AG04449 (cell line): ENCODE results near the gene CHST11.

Experiments used
- CTCF ChIA-PET: fragments of 350-600 bp; formaldehyde crosslinking; extraction: SDS; loops from one replicate; lab custom pipeline; 2021; ENCODE audit warnings: antibody characterized with exemption; lab: Yijun Ruan, JAX
- POLR2A ChIA-PET: fragments of 400-600, 350-600 bp; formaldehyde crosslinking; extraction: SDS; loops from one replicate; lab custom pipeline; 2020; ENCODE audit warnings: antibody characterized with exemption, inconsistent platforms; lab: Yijun Ruan, JAX
- DNase-seq: peaks from one replicate; pipeline ENCODE4 v3.0.0-alpha.2; 2010; ENCODE audit warnings: low read depth, low spot score
- H3K4me3 ChIP-seq: 2 replicates; pipeline ENCODE4 v1.5.1; 2011; ENCODE audit warnings: low read depth, mild to moderate bottlenecking, control low read depth, low read length
- TF ChIP-seq, protein P1 (sequence below): IDR thresholded peaks from one replicate; pipeline ENCODE4 v1.5.1; 2011; ENCODE audit warnings: mild to moderate bottlenecking, moderate library complexity, low read length, control low read depth, inconsistent platforms; ENCODE audit not compliant: insufficient read depth; ENCODE audit errors: missing control alignments

CHST11 gene

DNA sequence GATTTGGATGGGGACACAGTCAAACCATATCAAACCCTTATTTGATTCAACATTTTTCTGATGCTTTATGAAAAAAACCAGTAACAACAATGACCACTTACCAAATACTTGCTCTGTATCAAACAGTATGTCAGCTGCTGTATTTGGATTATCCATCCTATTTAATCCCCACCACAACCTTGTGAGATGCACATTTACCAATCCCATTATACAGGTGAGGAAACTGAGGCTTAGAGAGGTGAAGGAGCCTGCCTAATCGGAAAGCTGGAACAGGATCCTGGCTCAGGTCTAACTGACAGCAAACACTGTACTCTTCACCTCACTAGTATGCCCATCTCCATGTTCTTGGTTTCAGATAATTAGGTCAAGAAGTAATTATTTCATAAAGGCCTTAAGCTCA is 13.8 kb downstream of the CHST11 start:
- no peak for DNase-seq
- H3K4me3 ChIP-seq, result no peak overlapping the region
- POLR2A ChIA-PET, result no interaction called here
- CTCF ChIA-PET, result interaction anchor here (2.7 kb wide), 1 partner anchor 13 kb away, joined by 7 read pairs; no protein-coding TSS in a partner anchor
- TF ChIP-seq, protein P1, sequence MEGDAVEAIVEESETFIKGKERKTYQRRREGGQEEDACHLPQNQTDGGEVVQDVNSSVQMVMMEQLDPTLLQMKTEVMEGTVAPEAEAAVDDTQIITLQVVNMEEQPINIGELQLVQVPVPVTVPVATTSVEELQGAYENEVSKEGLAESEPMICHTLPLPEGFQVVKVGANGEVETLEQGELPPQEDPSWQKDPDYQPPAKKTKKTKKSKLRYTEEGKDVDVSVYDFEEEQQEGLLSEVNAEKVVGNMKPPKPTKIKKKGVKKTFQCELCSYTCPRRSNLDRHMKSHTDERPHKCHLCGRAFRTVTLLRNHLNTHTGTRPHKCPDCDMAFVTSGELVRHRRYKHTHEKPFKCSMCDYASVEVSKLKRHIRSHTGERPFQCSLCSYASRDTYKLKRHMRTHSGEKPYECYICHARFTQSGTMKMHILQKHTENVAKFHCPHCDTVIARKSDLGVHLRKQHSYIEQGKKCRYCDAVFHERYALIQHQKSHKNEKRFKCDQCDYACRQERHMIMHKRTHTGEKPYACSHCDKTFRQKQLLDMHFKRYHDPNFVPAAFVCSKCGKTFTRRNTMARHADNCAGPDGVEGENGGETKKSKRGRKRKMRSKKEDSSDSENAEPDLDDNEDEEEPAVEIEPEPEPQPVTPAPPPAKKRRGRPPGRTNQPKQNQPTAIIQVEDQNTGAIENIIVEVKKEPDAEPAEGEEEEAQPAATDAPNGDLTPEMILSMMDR, result no peak

DNA sequence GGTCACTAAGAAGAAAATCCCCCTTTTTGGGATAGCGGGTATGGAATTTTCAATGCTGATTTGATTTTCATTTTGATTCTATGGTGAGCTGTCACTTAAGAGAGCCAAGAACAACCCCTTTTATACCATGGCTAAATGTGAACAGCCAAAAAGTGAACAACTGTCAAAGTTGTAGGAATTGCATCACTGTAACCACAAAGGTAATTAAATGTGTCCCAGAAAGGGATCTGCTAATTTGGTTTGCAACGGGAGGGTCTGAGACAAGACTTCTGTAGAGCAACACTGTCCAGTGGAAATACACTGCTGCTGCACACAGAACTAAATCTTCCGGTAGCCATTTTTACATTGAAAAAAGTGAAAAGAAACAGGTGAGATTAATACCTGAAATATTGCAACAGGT is 14.6 kb downstream of the CHST11 start:
- TF ChIP-seq, protein P1, result no peak
- DNase-seq, result no peak
- H3K4me3 ChIP-seq, result no peak overlapping the region
- POLR2A ChIA-PET, result interaction anchor here (0.8 kb wide), 1 partner anchor 228 kb away, joined by 5 read pairs; no protein-coding TSS in a partner anchor
- CTCF ChIA-PET, result interaction anchor here (2.7 kb wide), 1 partner anchor 13 kb away, joined by 7 read pairs; no protein-coding TSS in a partner anchor

DNA sequence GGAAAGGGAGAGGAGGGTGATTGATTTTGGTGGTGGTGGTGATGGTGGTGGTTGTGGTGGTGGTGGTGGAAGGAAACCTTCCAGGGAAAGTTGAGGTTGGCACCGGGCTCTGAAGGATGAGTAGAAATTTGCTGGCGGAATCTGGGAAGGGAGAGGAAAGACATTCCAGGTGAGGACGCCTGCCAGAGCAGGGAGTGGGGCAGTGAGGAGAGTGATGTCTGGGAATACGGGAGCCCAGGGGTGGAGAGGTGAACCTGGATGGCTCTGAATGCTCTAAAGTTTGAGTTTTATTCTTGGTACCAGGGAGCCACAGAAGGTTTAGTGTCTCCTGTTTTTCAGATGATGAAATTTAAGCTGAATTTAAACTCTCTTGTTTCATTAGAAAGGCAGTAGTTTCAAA is 16.0 kb downstream of the CHST11 start:
- no peak for DNase-seq
- TF ChIP-seq, protein P1, result no peak
- POLR2A ChIA-PET, result no interaction called here
- H3K4me3 ChIP-seq, result no peak overlapping the region
- CTCF ChIA-PET, result no interaction called here

DNA sequence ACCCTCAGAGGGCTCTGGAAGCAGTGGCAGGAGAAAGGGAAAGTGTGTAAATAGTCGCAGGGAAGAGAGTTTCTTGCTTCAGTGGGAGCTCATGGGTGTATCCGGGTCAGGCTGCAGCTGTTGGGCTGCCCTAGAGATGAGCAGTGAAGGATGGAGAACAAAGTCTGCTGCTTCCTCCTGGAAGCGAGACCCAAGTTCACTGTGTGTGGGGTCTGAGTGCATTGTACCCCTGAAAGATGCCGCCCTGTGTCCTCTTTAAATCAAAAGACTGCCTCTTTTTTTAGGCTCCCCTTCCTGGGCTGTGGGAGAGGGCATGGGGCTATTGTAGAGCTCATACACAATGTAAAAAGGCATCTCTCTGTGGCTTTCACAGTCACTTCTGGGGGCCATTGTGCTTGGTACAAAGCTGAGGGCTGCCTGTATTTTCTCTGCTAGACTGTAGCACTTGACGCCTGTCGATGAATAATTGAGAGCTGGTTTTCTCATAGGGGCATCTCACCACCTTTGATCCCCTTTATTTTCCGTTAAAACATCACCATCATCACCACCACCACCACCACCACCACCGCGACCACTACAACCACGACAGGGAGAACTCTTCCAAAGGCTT is 16.7 kb downstream of the CHST11 start:
- no peak overlapping the region for H3K4me3 ChIP-seq
- ChIA-PET POLR2A (no interaction called here), CTCF (no interaction called here)
- TF ChIP-seq, protein P1, result no peak
- DNase-seq, result no peak

DNA sequence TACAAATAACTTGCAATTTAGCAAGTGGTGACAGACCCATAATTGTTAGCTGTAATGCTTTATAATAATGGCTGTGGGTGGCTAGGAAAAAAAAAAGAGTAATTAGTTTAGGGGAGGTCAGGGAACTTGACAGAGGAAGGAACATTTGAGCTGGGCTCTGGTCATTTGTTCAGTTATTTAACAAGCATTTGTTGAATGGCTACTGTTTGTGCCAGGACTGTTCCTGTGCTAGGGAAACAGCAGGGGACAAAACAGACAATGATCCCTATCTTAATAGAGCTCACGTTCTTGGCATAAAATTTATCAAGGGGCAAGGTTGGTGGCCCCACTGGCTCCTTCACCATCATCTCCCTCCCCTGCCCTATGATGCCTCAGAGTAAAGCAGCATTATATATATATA is 18.5 kb downstream of the CHST11 start:
- CTCF ChIA-PET, result no interaction called here
- DNase-seq, result no peak
- H3K4me3 ChIP-seq, result no peak overlapping the region
- TF ChIP-seq, protein P1, result no peak
- POLR2A ChIA-PET, result no interaction called here

DNA sequence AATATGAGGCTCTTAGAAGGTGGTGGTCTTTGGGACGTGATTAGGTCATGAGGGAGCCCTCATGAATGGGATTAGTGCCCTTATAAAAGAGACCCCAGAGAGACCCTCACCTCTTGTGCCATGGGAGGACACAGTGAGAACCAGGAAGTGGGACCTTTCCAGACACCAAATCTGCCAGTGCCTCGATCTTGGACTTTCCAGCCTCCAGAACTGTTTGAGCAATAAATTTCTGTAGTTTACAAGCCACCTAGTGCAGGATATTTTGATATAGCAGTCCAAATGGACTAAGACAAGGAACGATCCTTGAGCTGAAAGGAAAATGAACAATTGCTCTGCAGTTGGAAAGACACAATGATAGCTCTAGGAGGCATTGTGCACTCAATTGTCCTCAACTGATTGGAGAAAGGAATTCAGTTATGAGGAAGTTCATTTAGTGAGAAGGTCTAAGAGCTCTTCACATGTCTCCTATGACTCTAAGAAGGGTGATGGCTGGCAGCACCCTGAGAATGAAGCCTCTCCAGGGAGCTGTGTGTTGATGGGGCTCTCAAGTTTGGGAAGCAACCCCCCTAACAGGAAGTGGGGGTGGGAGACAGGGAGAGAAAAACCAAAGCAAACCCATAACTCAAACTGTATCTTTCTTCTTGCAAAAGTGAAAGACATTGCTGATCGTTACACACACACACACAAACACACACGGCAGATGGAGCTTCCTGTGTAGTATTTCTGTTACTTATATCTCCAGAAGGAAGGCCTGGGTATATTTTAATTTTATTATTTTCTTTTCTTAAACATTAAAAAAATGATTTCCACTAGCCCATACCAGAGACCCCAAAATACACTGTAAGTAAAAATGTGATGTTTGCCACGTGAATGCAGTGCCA is 21.0 kb downstream of the CHST11 start:
- no peak for DNase-seq
- ChIA-PET POLR2A (interaction anchor here (0.5 kb wide), 1 partner anchor 387 kb away, joined by 3 read pairs; no protein-coding TSS in a partner anchor), CTCF (interaction anchor here (1.2 to 1.4 kb wide), 2 partner anchors 21 to 399 kb away, joined by 4 to 5 read pairs; partner anchors contain the start of gene CHST11)
- H3K4me3 ChIP-seq, result no peak overlapping the region
- TF ChIP-seq, protein P1, result no peak
